Fibroblast of lung (primary cell): Measurements from ENCODE around the gene THAP2. TPM values are rescaled to one million over a fixed set of nuclear protein-coding genes. Genes with fewer than 3 reads are reported as not detected.

Source experiments
- DNase-seq, 2 donors: peaks; one replicate each; pipeline versions ENCODE4 v3.0.0 to v3.0.0-alpha.2; 2010; ENCODE audit warnings: low read depth in 2 of 2
- H2AFZ ChIP-seq: 2 replicates; pipeline ENCODE4 v1.5.1; 2012; ENCODE audit warnings: low read length, control low read depth, inconsistent platforms
- H3K27ac ChIP-seq: 2 replicates; pipeline ENCODE4 v1.5.1; 2011; ENCODE audit warnings: low read length, control low read depth; ENCODE audit not compliant: insufficient read depth
- H3K27me3 ChIP-seq: 2 replicates; pipeline ENCODE4 v1.5.1; 2011; ENCODE audit warnings: mild to moderate bottlenecking, low read length; ENCODE audit not compliant: control insufficient read depth, insufficient read depth
- H3K36me3 ChIP-seq: 2 replicates; pipeline ENCODE4 v1.5.1; 2011; ENCODE audit warnings: low read length; ENCODE audit not compliant: control insufficient read depth, insufficient read depth
- H3K4me1 ChIP-seq: 2 replicates; pipeline ENCODE4 v1.5.1; 2011; ENCODE audit warnings: low read length; ENCODE audit not compliant: control insufficient read depth, insufficient read depth; ENCODE audit errors: extremely low read depth
- H3K4me2 ChIP-seq: 2 replicates; pipeline ENCODE4 v1.5.1; 2011; ENCODE audit warnings: low read length, control low read depth; ENCODE audit not compliant: insufficient read depth; ENCODE audit errors: extremely low read depth
- H3K4me3 ChIP-seq, 4 experiments: fragments of 200-600 bp in 1 of 4; sonication (generic) in 1 of 4; replicated peaks in 1 of 4; 2 replicates each; pipeline ENCODE4 v1.5.1; 2011 to 2016; ENCODE audit warnings: low read length in 4 of 4, low read depth in 3 of 4, mild to moderate bottlenecking in 3 of 4, control low read depth in 2 of 4, inconsistent platforms in 1 of 4, mixed read lengths in 1 of 4; ENCODE audit not compliant: insufficient read depth in 1 of 4; ENCODE audit errors: control extremely low read depth in 1 of 4
- H3K79me2 ChIP-seq: 2 replicates; pipeline ENCODE4 v1.5.1; 2012; ENCODE audit warnings: mild to moderate bottlenecking, low read length, inconsistent platforms; ENCODE audit not compliant: control insufficient read depth, insufficient read depth
- H3K9ac ChIP-seq: 2 replicates; pipeline ENCODE4 v1.5.1; 2011; ENCODE audit warnings: mild to moderate bottlenecking, low read length, control low read depth; ENCODE audit not compliant: insufficient read depth
- H3K9me3 ChIP-seq: 2 replicates; pipeline ENCODE4 v1.5.1; 2012; ENCODE audit warnings: low read depth, low read length; ENCODE audit not compliant: control insufficient read depth, insufficient read depth
- H4K20me1 ChIP-seq: 2 replicates; pipeline ENCODE4 v1.5.1; 2011; ENCODE audit warnings: low read length; ENCODE audit not compliant: control insufficient read depth, insufficient read depth; ENCODE audit errors: extremely low read depth
- CTCF ChIP-seq, 2 donors: IDR thresholded peaks in 1 of 2; conservative IDR thresholded peaks in 1 of 2; 1 replicate in 1 of 2; 2 replicates in 1 of 2; pipeline ENCODE4 v1.5.1; 2011 to 2012; ENCODE audit warnings: low read length in 2 of 2, control low read depth in 1 of 2, inconsistent platforms in 1 of 2, low read depth in 1 of 2, mild to moderate bottlenecking in 1 of 2
- EZH2 ChIP-seq: IDR thresholded peaks from 2 replicates; pipeline ENCODE4 v1.5.1; 2012; ENCODE audit warnings: low read length, control low read depth, mild to moderate bottlenecking; ENCODE audit errors: missing control alignments
- polyA plus RNA-seq, 2 donors: library from polyadenylated mRNA; depleted of rRNA in 1 of 2; stranded (reverse) in 1 of 2; unstranded in 1 of 2; fragments of >200 nt; gene quantifications; 2 replicates each; pipeline ENCODE4 v1.2.1, GENCODE V29; 2011 to 2012; ENCODE audit warnings: missing spikeins in 1 of 2
- total RNA-seq: library from RNA; depleted of rRNA; stranded (reverse); fragments of >200 nt; gene quantifications from 2 replicates; pipeline ENCODE4 v1.2.1, GENCODE V29; 2014

Gene THAP2
- total and polyA plus RNA-seq, 2 donors (not counting 1 experiment from before 2014, with no cell fraction given): 1.5 to 6.9 TPM

- Histone ChIP-seq H3K9ac (peak overlapping the region; percentile 78), H3K27me3 (no peaks in the 10 kb centered on the region), H3K36me3 (no peaks in the 10 kb centered on the region), H3K79me2 (peaks cover 49% of the 10 kb centered on the region), H3K27ac (peak overlapping the region; percentile 96), H2AFZ (peak overlapping the region; percentile 82), H3K4me2 (peak overlapping the region; percentile 86), H3K9me3 (no peaks in the 10 kb centered on the region), H3K4me3 (peak overlapping the region; percentile 85 to 99 (median 92)), H4K20me1 (no peaks in the 10 kb centered on the region), H3K4me1 (no peaks in the 10 kb centered on the region)
- DNase-seq: peak; percentile 20 to 31
- no peak for TF ChIP-seq EZH2
- TF ChIP-seq CTCF (conservative IDR thresholded peaks at IDR 0.05 in 1 of 2, IDR thresholded peaks at IDR 0.05 in 1 of 2; ENCODE audit: low read depth in 1 of 2, low read length in 2 of 2): no peak
Observed at GRCh38 chr12:71664411-71665089, 449 bp downstream of the THAP2 start.

- no peak for DNase-seq
- Histone ChIP-seq H3K9ac (no peak overlapping the region), H3K4me3 (peak overlapping the region; percentile 85 to 99 (median 92)), H4K20me1 (no peaks in the 10 kb centered on the region), H3K27me3 (no peaks in the 10 kb centered on the region), H3K27ac (peak overlapping the region; percentile 96), H3K36me3 (no peaks in the 10 kb centered on the region), H2AFZ (no peak overlapping the region), H3K79me2 (peaks cover 43% of the 10 kb centered on the region), H3K4me1 (no peaks in the 10 kb centered on the region), H3K9me3 (no peaks in the 10 kb centered on the region), H3K4me2 (peak overlapping the region; percentile 86)
- TF ChIP-seq EZH2 (no peak), CTCF (conservative IDR thresholded peaks at IDR 0.05 in 1 of 2, IDR thresholded peaks at IDR 0.05 in 1 of 2; ENCODE audit: low read depth in 1 of 2, low read length in 2 of 2) (no peak)
Observed at GRCh38 chr12:71665090-71665463, 976 bp downstream of the THAP2 start.

- DNase-seq: no peak
- Histone ChIP-seq H3K4me1 (no peaks in the 10 kb centered on the region), H4K20me1 (no peaks in the 10 kb centered on the region), H3K4me2 (no peak overlapping the region), H3K9ac (no peak overlapping the region), H3K9me3 (no peaks in the 10 kb centered on the region), H3K79me2 (peaks cover 34% of the 10 kb centered on the region), H3K27ac (no peak overlapping the region), H3K27me3 (no peaks in the 10 kb centered on the region), H2AFZ (no peak overlapping the region), H3K4me3 (no peak overlapping the region), H3K36me3 (no peaks in the 10 kb centered on the region)
- TF ChIP-seq EZH2 (no peak), CTCF (conservative IDR thresholded peaks at IDR 0.05 in 1 of 2, IDR thresholded peaks at IDR 0.05 in 1 of 2; ENCODE audit: low read depth in 1 of 2, low read length in 2 of 2) (no peak)
Observed at GRCh38 chr12:71666259-71666658, 2.2 kb downstream of the THAP2 start.
